Suprapubic skin (tissue), 4 donors: ENCODE results near the gene FAM89A. TPM values are rescaled to one million over a fixed set of nuclear protein-coding genes. Genes with fewer than 3 reads are reported as not detected.

Source experiments
- DNase-seq, 2 donors: peaks; one replicate each; pipeline ENCODE4 v3.0.0-alpha.2; 2019; ENCODE audit warnings: low spot score in 2 of 2
- H3K27ac ChIP-seq: fragments of 200-600 bp; sonication (generic); one replicate; pipeline ENCODE4 v1.5.1; 2019
- H3K27me3 ChIP-seq: fragments of 200-600 bp; sonication (generic); one replicate; pipeline ENCODE4 v1.5.1; 2019
- H3K36me3 ChIP-seq: fragments of 200-600 bp; sonication (generic); one replicate; pipeline ENCODE4 v1.5.1; 2019
- H3K4me1 ChIP-seq: fragments of 200-600 bp; sonication (generic); one replicate; pipeline ENCODE4 v1.5.1; 2019
- H3K4me3 ChIP-seq: fragments of 200-600 bp; sonication (generic); one replicate; pipeline ENCODE4 v1.5.1; 2019; ENCODE audit warnings: mild to moderate bottlenecking
- H3K9me3 ChIP-seq: fragments of 200-600 bp; sonication (generic); one replicate; pipeline ENCODE4 v1.5.1; 2019
- CTCF ChIP-seq, 2 donors: fragments of 200-600 bp in 1 of 2; fragments of 450-650 bp in 1 of 2; sonication (generic) in 1 of 2; IDR thresholded peaks; one replicate each; pipeline ENCODE4 v1.5.1; 2016 to 2019; ENCODE audit warnings: antibody characterized with exemption in 2 of 2, mild to moderate bottlenecking in 1 of 2, moderate library complexity in 1 of 2
- EP300 ChIP-seq: sonication (generic); formaldehyde crosslinking; IDR thresholded peaks from one replicate; pipeline ENCODE4 v1.6.1; 2017; ENCODE audit warnings: antibody characterized with exemption
- POLR2A ChIP-seq, 2 donors: fragments of 450-650 bp; IDR thresholded peaks; one replicate each; pipeline ENCODE4 v1.6.1; 2017; ENCODE audit warnings: antibody characterized with exemption in 2 of 2, mild to moderate bottlenecking in 2 of 2, moderate library complexity in 2 of 2
- POLR2AphosphoS5 ChIP-seq, 3 donors: sonication (generic); formaldehyde crosslinking; IDR thresholded peaks; one replicate each; pipeline ENCODE4 v1.6.1; 2017; ENCODE audit warnings: antibody characterized with exemption in 3 of 3
- WGBS: methylation state at CpG from one replicate; pipeline ENCODE4 v1.1.5; 2018; 5-methylcytosine and 5-hydroxymethylcytosine counted together
- total RNA-seq, 4 donors: library from RNA; depleted of rRNA; stranded (reverse); fragments of >200 nt; gene quantifications; one replicate each; pipeline ENCODE4 v1.1.0, GENCODE V29; 2016

Gene FAM89A
- total RNA-seq, 4 donors from 2014 or later, result 25.5 to 59.8 (median 49.7) TPM

GRCh38 chr1:231072041-231072440 is 32.0 kb upstream of the FAM89A start:
- H3K27ac ChIP-seq, result no peak overlapping the region
- no peaks in the 10 kb centered on the region for H3K4me1 ChIP-seq
- 84% methylated on average over 6 of the region's 6 CpGs for WGBS
- H3K9me3 ChIP-seq, result no peaks in the 10 kb centered on the region
- no peaks in the 10 kb centered on the region for H3K36me3 ChIP-seq
- no peaks in the 10 kb centered on the region for H3K27me3 ChIP-seq
- no peak for TF ChIP-seq POLR2AphosphoS5 (IDR thresholded peaks at IDR 0.05)
- TF ChIP-seq EP300, result no peak
- no peak for TF ChIP-seq CTCF (IDR thresholded peaks at IDR 0.05)
- TF ChIP-seq POLR2A (IDR thresholded peaks at IDR 0.05), result no peak
- DNase-seq, result no peak
- no peak overlapping the region for H3K4me3 ChIP-seq

GRCh38 chr1:231070758-231071444 is 30.8 kb upstream of the FAM89A start:
- Histone ChIP-seq H3K27ac (no peak overlapping the region), H3K36me3 (no peaks in the 10 kb centered on the region), H3K9me3 (no peaks in the 10 kb centered on the region), H3K4me1 (no peaks in the 10 kb centered on the region), H3K27me3 (no peaks in the 10 kb centered on the region), H3K4me3 (no peak overlapping the region)
- WGBS, result 38% methylated on average over 6 of the region's 8 CpGs
- TF ChIP-seq POLR2AphosphoS5 (IDR thresholded peaks at IDR 0.05) (no peak), CTCF (IDR thresholded peaks at IDR 0.05) (no peak), EP300 (no peak), POLR2A (IDR thresholded peaks at IDR 0.05) (no peak)
- DNase-seq, result no peak

GRCh38 chr1:231069333-231069732 is 29.3 kb upstream of the FAM89A start:
- Histone ChIP-seq H3K36me3 (no peaks in the 10 kb centered on the region), H3K4me3 (no peak overlapping the region), H3K4me1 (no peaks in the 10 kb centered on the region), H3K27me3 (no peaks in the 10 kb centered on the region), H3K27ac (no peak overlapping the region), H3K9me3 (no peaks in the 10 kb centered on the region)
- no peak for TF ChIP-seq EP300
- TF ChIP-seq CTCF (IDR thresholded peaks at IDR 0.05), result no peak
- no peak for TF ChIP-seq POLR2AphosphoS5 (IDR thresholded peaks at IDR 0.05)
- TF ChIP-seq POLR2A (IDR thresholded peaks at IDR 0.05), result no peak
- 80% methylated on average over 8 of the region's 8 CpGs for WGBS
- DNase-seq, result no peak

- Histone ChIP-seq H3K4me1 (no peaks in the 10 kb centered on the region), H3K4me3 (no peak overlapping the region), H3K27ac (no peak overlapping the region), H3K27me3 (no peaks in the 10 kb centered on the region), H3K36me3 (no peaks in the 10 kb centered on the region), H3K9me3 (no peaks in the 10 kb centered on the region)
- TF ChIP-seq CTCF (IDR thresholded peaks at IDR 0.05), result no peak
- no peak for TF ChIP-seq POLR2A (IDR thresholded peaks at IDR 0.05)
- DNase-seq, result no peak
- WGBS, result 67% methylated on average over 4 of the region's 4 CpGs
Measured at GRCh38 chr1:231068762-231069161, 28.7 kb upstream of the FAM89A start.

DNA sequence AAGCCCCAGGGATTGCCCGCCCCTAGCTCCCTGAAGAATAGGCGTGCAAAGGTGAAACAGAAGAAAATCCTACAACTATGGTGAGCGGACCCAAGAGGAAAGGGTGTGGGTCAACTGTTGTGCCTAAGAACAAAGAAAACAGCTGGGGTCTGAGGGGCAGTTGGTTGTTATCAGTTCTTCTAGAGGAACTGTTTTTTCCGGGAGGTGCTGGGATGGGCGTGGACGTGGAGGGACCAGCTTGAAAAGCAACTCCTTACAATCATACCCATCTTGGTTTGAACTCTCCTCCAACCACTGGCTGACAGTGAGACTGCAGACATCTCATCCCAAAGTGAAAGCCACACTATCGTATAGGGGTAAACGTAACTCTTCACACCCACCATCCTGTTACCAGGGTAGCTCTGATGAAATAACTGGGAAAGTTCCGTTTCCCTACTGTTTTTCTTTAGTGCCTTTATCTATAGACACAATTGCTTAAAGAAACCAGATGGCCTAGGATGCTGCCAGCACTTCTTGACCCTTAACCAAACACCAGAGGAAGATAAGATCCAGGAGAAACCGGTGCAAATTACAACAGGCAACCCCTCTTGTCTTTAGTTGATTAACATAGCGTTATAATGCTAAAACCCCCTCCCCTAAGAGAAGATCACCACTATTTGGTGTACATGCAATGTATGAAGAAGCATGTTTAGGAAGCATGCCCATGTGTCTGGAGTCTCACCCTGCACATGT is 25.6 kb upstream of the FAM89A start:
- TF ChIP-seq POLR2AphosphoS5 (IDR thresholded peaks at IDR 0.05), result no peak
- Histone ChIP-seq H3K4me3 (no peak overlapping the region), H3K36me3 (no peaks in the 10 kb centered on the region), H3K27ac (no peak overlapping the region), H3K27me3 (no peaks in the 10 kb centered on the region), H3K9me3 (no peaks in the 10 kb centered on the region), H3K4me1 (no peaks in the 10 kb centered on the region)
- no peak for DNase-seq
- 81% methylated on average over 11 of the region's 11 CpGs for WGBS
